IMR-90 (cell line): ENCODE data around the gene IL13RA1. TPM values are rescaled to one million over a fixed set of nuclear protein-coding genes. Genes with fewer than 3 reads are reported as not detected.

Experiments
- ATAC-seq: fragments of 200-7000 bp; cut with Tn5 transposase; 2 replicates; pipeline ENCODE4 v1.9.1; 2020; ENCODE audit warnings: low read depth, mild to moderate bottlenecking, moderate library complexity
- BruUV-seq: library from RNA; stranded (reverse); fragments of 400-500 nt; replicated peaks from 2 replicates; lab custom pipeline; 2021; lab: Mats Ljungman, UMichigan
- CTCF ChIA-PET: fragments of 300-600 bp; formaldehyde crosslinking; extraction: SDS; loops from one replicate; lab custom pipeline; 2021; ENCODE audit warnings: antibody characterized with exemption; lab: Yijun Ruan, JAX
- POLR2A ChIA-PET: fragments of 300-600 bp; sonication (Branson Sonifier 250); formaldehyde crosslinking; loops from one replicate; lab custom pipeline; 2022; ENCODE audit warnings: antibody characterized with exemption; ENCODE audit not compliant: unreplicated experiment; lab: Charles Lee
- DNase-seq: peaks from one replicate; pipeline ENCODE4 v3.0.0; 2013
- H2AFZ ChIP-seq: replicated peaks from 2 replicates; pipeline ENCODE3; 2013; ENCODE audit warnings: low read length, mild to moderate bottlenecking; ENCODE audit not compliant: poor library complexity
- H2AK5ac ChIP-seq: 2 replicates; pipeline ENCODE4 v1.6.1; 2013; ENCODE audit warnings: low read depth, low read length, inconsistent platforms
- H2AK9ac ChIP-seq: replicated peaks from 2 replicates; pipeline ENCODE3; 2013; ENCODE audit warnings: mild to moderate bottlenecking, low read depth, low read length, moderate library complexity; ENCODE audit not compliant: poor library complexity
- H2BK120ac ChIP-seq: 2 replicates; pipeline ENCODE4 v1.6.1; 2013; ENCODE audit warnings: low read depth, low read length, inconsistent platforms
- H2BK15ac ChIP-seq: 3 replicates; pipeline ENCODE4 v1.6.1; 2013; ENCODE audit warnings: low read depth, low read length, inconsistent platforms
- H2BK20ac ChIP-seq: 2 replicates; pipeline ENCODE4 v1.6.1; 2013; ENCODE audit warnings: low read depth, mild to moderate bottlenecking, inconsistent platforms, low read length, moderate library complexity
- H2BK5ac ChIP-seq: 2 replicates; pipeline ENCODE4 v1.6.1; 2013; ENCODE audit warnings: mild to moderate bottlenecking, low read depth, low read length, inconsistent platforms; ENCODE audit not compliant: poor library complexity, severe bottlenecking
- H3K14ac ChIP-seq: replicated peaks from 2 replicates; pipeline ENCODE4 v1.6.1; 2013; ENCODE audit warnings: low read depth, low read length, inconsistent platforms
- H3K18ac ChIP-seq: 2 replicates; pipeline ENCODE4 v1.6.1; 2013; ENCODE audit warnings: low read depth, low read length, control low read depth
- H3K23ac ChIP-seq: 2 replicates; pipeline ENCODE4 v1.6.1; 2013; ENCODE audit warnings: low read depth, low read length, inconsistent platforms
- H3K27ac ChIP-seq: 2 replicates; pipeline ENCODE4 v1.5.1; 2013; ENCODE audit warnings: mild to moderate bottlenecking, control low read depth, low read length; ENCODE audit not compliant: insufficient read depth
- H3K27me3 ChIP-seq: 2 replicates; pipeline ENCODE4 v1.6.1; 2013; ENCODE audit warnings: low read length; ENCODE audit not compliant: control insufficient read depth, insufficient read depth
- H3K36me3 ChIP-seq: 2 replicates; pipeline ENCODE4 v1.6.1; 2013; ENCODE audit warnings: low read length, mixed read lengths; ENCODE audit not compliant: control insufficient read depth, insufficient read depth
- H3K4ac ChIP-seq: 2 replicates; pipeline ENCODE4 v1.6.1; 2013; ENCODE audit warnings: low read depth, low read length, inconsistent platforms
- H3K4me1 ChIP-seq: 2 replicates; pipeline ENCODE4 v1.6.1; 2013; ENCODE audit warnings: low read length, mixed read lengths; ENCODE audit not compliant: control insufficient read depth, insufficient read depth
- H3K4me2 ChIP-seq: 2 replicates; pipeline ENCODE4 v1.6.1; 2013; ENCODE audit warnings: low read depth, mild to moderate bottlenecking, control low read depth, low read length, moderate library complexity
- H3K4me3 ChIP-seq: 2 replicates; pipeline ENCODE4 v1.5.1; 2013; ENCODE audit warnings: low read depth, mild to moderate bottlenecking, control low read depth, low read length, moderate library complexity; ENCODE audit not compliant: insufficient read depth
- H3K56ac ChIP-seq: 2 replicates; pipeline ENCODE4 v1.6.1; 2013; ENCODE audit warnings: low read length, inconsistent platforms; ENCODE audit not compliant: insufficient read depth; ENCODE audit errors: extremely low read depth
- H3K79me1 ChIP-seq, 2 experiments: 2 replicates each; pipeline ENCODE4 v1.6.1; 2013; ENCODE audit warnings: low read length in 2 of 2, inconsistent platforms in 1 of 2, low read depth in 1 of 2
- H3K9ac ChIP-seq: 2 replicates; pipeline ENCODE4 v1.6.1; 2013; ENCODE audit warnings: low read depth, low read length, control low read depth
- H3K9me1 ChIP-seq: 2 replicates; pipeline ENCODE4 v1.6.1; 2013; ENCODE audit warnings: low read length, inconsistent platforms; ENCODE audit not compliant: insufficient read depth
- H3K9me3 ChIP-seq: 2 replicates; pipeline ENCODE4 v1.6.1; 2013; ENCODE audit warnings: low read length; ENCODE audit not compliant: control insufficient read depth, insufficient read depth
- H4K20me1 ChIP-seq: 2 replicates; pipeline ENCODE4 v1.6.1; 2013; ENCODE audit warnings: low read length, inconsistent platforms; ENCODE audit not compliant: insufficient read depth
- H4K5ac ChIP-seq: 2 replicates; pipeline ENCODE4 v1.6.1; 2013; ENCODE audit warnings: mild to moderate bottlenecking, low read depth, low read length, control low read depth
- H4K8ac ChIP-seq, 2 experiments: 2 replicates each; pipeline ENCODE4 v1.6.1; 2013; ENCODE audit warnings: low read depth in 2 of 2, low read length in 2 of 2, control low read depth in 1 of 2, inconsistent platforms in 1 of 2
- H4K91ac ChIP-seq: 2 replicates; pipeline ENCODE4 v1.6.1; 2013; ENCODE audit warnings: low read depth, low read length, inconsistent platforms; ENCODE audit not compliant: insufficient read depth
- MXI1 ChIP-seq: IDR thresholded peaks from 2 replicates; pipeline ENCODE4 v1.6.1; 2012; ENCODE audit warnings: low read depth, mild to moderate bottlenecking, low read length, moderate library complexity, borderline replicate concordance
- POLR2A ChIP-seq: IDR thresholded peaks from 2 replicates; pipeline ENCODE4 v1.6.1; 2012; ENCODE audit warnings: mild to moderate bottlenecking, low read depth, low read length
- WGBS, 2 experiments: methylation state at CpG; one replicate each; pipeline versions ENCODE4 v1.1.5 to v1.1.7; 2013; ENCODE audit warnings: missing lambda C conversion rate in 2 of 2; ENCODE audit not compliant: insufficient read length in 1 of 2; ENCODE audit errors: extremely low coverage in 2 of 2; 5-methylcytosine and 5-hydroxymethylcytosine counted together
- dilution Hi-C: fragments of 300-500 bp; cut with HindIII; formaldehyde crosslinking; loops from one replicate; pipeline ENCODE4 v1.14.3; 2018; ENCODE audit warnings: low sequenced_read_pairs; ENCODE audit not compliant: unreplicated experiment
- in situ Hi-C: fragments of 300-500 bp; cut with MboI; formaldehyde crosslinking; loops from 3 replicates; pipeline ENCODE4 v1.14.3; 2019; ENCODE audit warnings: low sequenced_read_pairs, inconsistent platforms, mixed read lengths
- intact Hi-C: fragments of 100-400 bp; cut with micrococcal nuclease; formaldehyde crosslinking; loops from 2 replicates; pipeline ENCODE4 v1.10.0; 2022
- polyA plus RNA-seq, 3 experiments: library from polyadenylated mRNA; depleted of rRNA; stranded (reverse); fragments of >200 nt; gene quantifications; 2 replicates each; pipeline ENCODE4 v1.2.3, GENCODE V29; 2012; ENCODE audit warnings: low replicate concordance in 1 of 3
- total RNA-seq: library from RNA; depleted of rRNA; stranded (reverse); fragments of >200 nt; gene quantifications from 2 replicates; pipeline ENCODE4 v1.2.3, GENCODE V29; 2012

IL13RA1 gene
- total and polyA plus RNA-seq, 2 of the 4 experiments (the other 2 are of a cell fraction), result 24.2 to 31.7 TPM

- in situ Hi-C loops, result no loop called here
- intact Hi-C loops, result no loop called here
- Histone ChIP-seq H2BK20ac (no peak overlapping the region), H3K18ac (peak overlapping the region; percentile 20; the same call in 1 of the 2 replicates), H3K9ac (peak overlapping the region; percentile 95), H3K4me2 (peak overlapping the region; percentile 85), H3K9me3 (no peaks in the 10 kb centered on the region), H3K23ac (peak overlapping the region; percentile 73; the same call in 1 of the 2 replicates), H3K4ac (peak overlapping the region; percentile 49), H4K8ac (peak overlapping the region in 1 of 2 experiments; percentile 67; a peak in 1 of 4 replicates), H3K4me3 (peak overlapping the region; percentile 88), H4K20me1 (no peaks in the 10 kb centered on the region), H2BK120ac (no peak overlapping the region; the same call in 1 of the 2 replicates), H3K9me1 (peaks cover 3% of the 10 kb centered on the region; the same call in 1 of the 2 replicates), H4K5ac (peak overlapping the region; percentile 55; the same call in 1 of the 2 replicates), H2AK9ac (peak overlapping the region; percentile 62), H2BK15ac (no peak overlapping the region), H2AFZ (peak overlapping the region; percentile 83), H3K56ac (peak overlapping the region; percentile 67), H4K91ac (no peak overlapping the region), H2AK5ac (no peak overlapping the region), H3K27me3 (no peaks in the 10 kb centered on the region), H3K36me3 (no peaks in the 10 kb centered on the region), H3K79me1 (peaks cover 0 to 6% of the 10 kb centered on the region in 2 experiments; a peak in 1 of 4 replicates), H3K14ac (0 out of 2 replicates have a peak overlapping the region, but pooled peaks have one; percentile 1), H3K27ac (peak overlapping the region; percentile 92), H3K4me1 (peaks cover 9% of the 10 kb centered on the region), H2BK5ac (peak overlapping the region; percentile 59)
- ChIA-PET CTCF (interaction anchor here (0.5 kb wide), 1 partner anchor 74 kb away, joined by 3 read pairs; no protein-coding TSS in a partner anchor), POLR2A (interaction anchor here (1.1 kb wide), 1 partner anchor 17 kb away, joined by 3 read pairs; no protein-coding TSS in a partner anchor)
- ATAC-seq, result peak; percentile 36
- dilution Hi-C loops, result no loop called here
- TF ChIP-seq POLR2A (peak; percentile 53), MXI1 (no peak)
- 45% methylated on average over 44 of the region's 73 CpGs; no CpG with 5 or more reads in 1 of the 2 experiments for whole genome bisulfite sequencing, 2 experiments
- no TSS peak for BruUV-seq
- DNase-seq, result peak; percentile 10
Measured at GRCh38 chrX:118727686-118728339, 407 bp downstream of the IL13RA1 start.
